KMS-11 (cell line): Measurements from ENCODE around the gene ZSCAN10.

ENCODE experiments used
- H2AFZ ChIP-seq: fragments of 200-600 bp; sonication (generic); 2 replicates; pipeline ENCODE4 v1.6.1; 2016; ENCODE audit warnings: antibody characterized with exemption, mixed run types, low read depth
- H3K27ac ChIP-seq: fragments of 200-600 bp; sonication (generic); 2 replicates; pipeline ENCODE4 v1.6.1; 2016; ENCODE audit warnings: mild to moderate bottlenecking, mixed run types
- H3K27me3 ChIP-seq: fragments of 200-600 bp; sonication (generic); 2 replicates; pipeline ENCODE4 v1.6.1; 2017; ENCODE audit warnings: mild to moderate bottlenecking, low read depth, mixed run types, moderate library complexity; ENCODE audit not compliant: insufficient read depth
- H3K36me3 ChIP-seq: fragments of 200-600 bp; sonication (generic); 2 replicates; pipeline ENCODE4 v1.6.1; 2017; ENCODE audit warnings: mild to moderate bottlenecking, mixed run types; ENCODE audit not compliant: insufficient read depth
- H3K4me1 ChIP-seq: fragments of 200-600 bp; sonication (generic); 2 replicates; pipeline ENCODE4 v1.6.1; 2016; ENCODE audit warnings: mild to moderate bottlenecking, low read depth, mixed run types; ENCODE audit not compliant: poor library complexity, severe bottlenecking
- H3K4me2 ChIP-seq: fragments of 200-600 bp; sonication (generic); 2 replicates; pipeline ENCODE4 v1.7.0; 2016; ENCODE audit warnings: mild to moderate bottlenecking, mixed run types
- H3K4me3 ChIP-seq: fragments of 200-600 bp; sonication (generic); IDR thresholded peaks from 2 replicates; pipeline ENCODE4 v1.6.1; 2017; ENCODE audit warnings: low read depth, low read length, mixed read lengths; ENCODE audit not compliant: insufficient read depth
- H3K79me2 ChIP-seq: fragments of 200-600 bp; sonication (generic); 2 replicates; pipeline ENCODE4 v1.6.1; 2016; ENCODE audit warnings: low read depth, mixed run types; ENCODE audit not compliant: insufficient read depth
- H3K9ac ChIP-seq: fragments of 200-600 bp; sonication (generic); 2 replicates; pipeline ENCODE4 v1.6.1; 2016; ENCODE audit warnings: mild to moderate bottlenecking, mixed run types
- H4K20me1 ChIP-seq: fragments of 200-600 bp; sonication (generic); 2 replicates; pipeline ENCODE4 v1.6.1; 2016; ENCODE audit warnings: mild to moderate bottlenecking, mixed run types; ENCODE audit not compliant: insufficient read depth
- TF ChIP-seq, protein P1 (sequence below): fragments of 200-600 bp; sonication (generic); conservative IDR thresholded peaks from 2 replicates; pipeline ENCODE4 v1.6.1; 2017; ENCODE audit warnings: low read depth, mild to moderate bottlenecking, antibody characterized with exemption, low read length, moderate library complexity, mixed read lengths

The ZSCAN10 gene

DNA sequence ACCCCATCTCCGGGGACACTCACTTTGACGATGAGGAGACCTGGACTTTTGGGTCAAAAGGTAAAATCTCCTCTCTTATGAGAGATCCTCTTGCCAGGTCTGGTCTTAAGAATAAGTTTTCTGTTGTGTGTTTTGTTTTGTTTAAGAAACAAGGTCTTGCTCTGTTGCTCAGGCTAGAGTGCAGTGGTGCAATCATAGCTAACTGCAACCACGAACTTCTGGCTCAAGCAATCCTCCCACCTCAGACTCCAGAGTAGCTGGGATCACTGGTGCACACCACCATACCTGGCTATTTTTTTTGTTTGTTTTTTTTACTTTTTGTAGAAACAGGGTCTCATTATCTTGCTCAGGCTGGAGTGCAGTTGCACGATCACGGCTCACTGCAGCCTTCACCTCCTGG is 48.6 kb downstream of the ZSCAN10 start:
- H3K4me1 ChIP-seq, result no peaks in the 10 kb centered on the region
- no peaks in the 10 kb centered on the region for H3K79me2 ChIP-seq
- H3K4me2 ChIP-seq, result no peak overlapping the region
- peaks cover 34% of the 10 kb centered on the region for H3K27me3 ChIP-seq
- H3K4me3 ChIP-seq, result no peak overlapping the region
- H3K9ac ChIP-seq, result no peak overlapping the region
- H3K27ac ChIP-seq, result no peak overlapping the region
- no peaks in the 10 kb centered on the region for H3K36me3 ChIP-seq
- TF ChIP-seq, protein P1, sequence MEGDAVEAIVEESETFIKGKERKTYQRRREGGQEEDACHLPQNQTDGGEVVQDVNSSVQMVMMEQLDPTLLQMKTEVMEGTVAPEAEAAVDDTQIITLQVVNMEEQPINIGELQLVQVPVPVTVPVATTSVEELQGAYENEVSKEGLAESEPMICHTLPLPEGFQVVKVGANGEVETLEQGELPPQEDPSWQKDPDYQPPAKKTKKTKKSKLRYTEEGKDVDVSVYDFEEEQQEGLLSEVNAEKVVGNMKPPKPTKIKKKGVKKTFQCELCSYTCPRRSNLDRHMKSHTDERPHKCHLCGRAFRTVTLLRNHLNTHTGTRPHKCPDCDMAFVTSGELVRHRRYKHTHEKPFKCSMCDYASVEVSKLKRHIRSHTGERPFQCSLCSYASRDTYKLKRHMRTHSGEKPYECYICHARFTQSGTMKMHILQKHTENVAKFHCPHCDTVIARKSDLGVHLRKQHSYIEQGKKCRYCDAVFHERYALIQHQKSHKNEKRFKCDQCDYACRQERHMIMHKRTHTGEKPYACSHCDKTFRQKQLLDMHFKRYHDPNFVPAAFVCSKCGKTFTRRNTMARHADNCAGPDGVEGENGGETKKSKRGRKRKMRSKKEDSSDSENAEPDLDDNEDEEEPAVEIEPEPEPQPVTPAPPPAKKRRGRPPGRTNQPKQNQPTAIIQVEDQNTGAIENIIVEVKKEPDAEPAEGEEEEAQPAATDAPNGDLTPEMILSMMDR, result no peak
- no peak overlapping the region for H2AFZ ChIP-seq
- no peaks in the 10 kb centered on the region for H4K20me1 ChIP-seq

DNA sequence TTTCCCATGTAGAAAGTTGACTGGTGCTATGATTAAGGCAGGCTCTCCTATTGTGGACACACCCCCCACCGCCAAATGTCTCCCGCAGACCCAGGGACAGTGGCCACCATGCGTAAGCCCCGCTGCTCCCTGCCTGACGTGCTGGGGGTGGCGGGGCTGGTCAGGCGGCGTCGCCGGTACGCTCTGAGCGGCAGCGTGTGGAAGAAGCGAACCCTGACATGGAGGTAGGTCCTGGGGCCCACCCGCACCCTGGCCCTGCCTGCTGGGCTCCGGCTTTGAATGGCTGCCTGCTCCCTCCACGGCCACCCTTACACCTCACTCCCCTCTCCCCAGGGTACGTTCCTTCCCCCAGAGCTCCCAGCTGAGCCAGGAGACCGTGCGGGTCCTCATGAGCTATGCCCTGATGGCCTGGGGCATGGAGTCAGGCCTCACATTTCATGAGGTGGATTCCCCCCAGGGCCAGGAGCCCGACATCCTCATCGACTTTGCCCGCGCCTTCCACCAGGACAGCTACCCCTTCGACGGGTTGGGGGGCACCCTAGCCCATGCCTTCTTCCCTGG is 49.1 kb downstream of the ZSCAN10 start:
- TF ChIP-seq, protein P1, result no peak

DNA sequence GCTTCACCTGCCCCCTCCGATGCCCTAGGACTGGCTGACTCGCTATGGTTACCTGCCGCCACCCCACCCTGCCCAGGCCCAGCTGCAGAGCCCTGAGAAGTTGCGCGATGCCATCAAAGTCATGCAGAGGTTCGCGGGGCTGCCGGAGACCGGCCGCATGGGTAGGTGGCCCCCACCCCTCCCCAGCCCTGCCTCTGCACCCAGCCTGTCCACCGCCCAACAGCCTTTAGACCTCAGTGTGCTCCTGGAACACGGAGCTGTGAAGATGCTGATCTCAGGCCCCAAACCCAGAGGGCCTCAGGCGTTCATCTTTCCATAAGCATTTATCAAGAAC is 51.7 kb downstream of the ZSCAN10 start:
- no peaks in the 10 kb centered on the region for H3K36me3 ChIP-seq
- H3K4me1 ChIP-seq, result no peaks in the 10 kb centered on the region
- H2AFZ ChIP-seq, result no peak overlapping the region
- no peak overlapping the region for H3K4me2 ChIP-seq
- TF ChIP-seq, protein P1, result no peak
- no peak overlapping the region for H3K4me3 ChIP-seq
- H4K20me1 ChIP-seq, result no peaks in the 10 kb centered on the region
- no peaks in the 10 kb centered on the region for H3K79me2 ChIP-seq
- H3K27me3 ChIP-seq, result peaks cover 61% of the 10 kb centered on the region
- no peak overlapping the region for H3K9ac ChIP-seq
- no peak overlapping the region for H3K27ac ChIP-seq

More for the DNA sequence above, 49.1 kb downstream of the ZSCAN10 start:
- Histone ChIP-seq H3K27ac (no peak overlapping the region), H3K9ac (no peak overlapping the region), H4K20me1 (no peaks in the 10 kb centered on the region), H3K4me1 (no peaks in the 10 kb centered on the region), H3K27me3 (peaks cover 38% of the 10 kb centered on the region), H3K79me2 (no peaks in the 10 kb centered on the region), H2AFZ (no peak overlapping the region), H3K4me2 (no peak overlapping the region), H3K4me3 (no peak overlapping the region), H3K36me3 (no peaks in the 10 kb centered on the region)

DNA sequence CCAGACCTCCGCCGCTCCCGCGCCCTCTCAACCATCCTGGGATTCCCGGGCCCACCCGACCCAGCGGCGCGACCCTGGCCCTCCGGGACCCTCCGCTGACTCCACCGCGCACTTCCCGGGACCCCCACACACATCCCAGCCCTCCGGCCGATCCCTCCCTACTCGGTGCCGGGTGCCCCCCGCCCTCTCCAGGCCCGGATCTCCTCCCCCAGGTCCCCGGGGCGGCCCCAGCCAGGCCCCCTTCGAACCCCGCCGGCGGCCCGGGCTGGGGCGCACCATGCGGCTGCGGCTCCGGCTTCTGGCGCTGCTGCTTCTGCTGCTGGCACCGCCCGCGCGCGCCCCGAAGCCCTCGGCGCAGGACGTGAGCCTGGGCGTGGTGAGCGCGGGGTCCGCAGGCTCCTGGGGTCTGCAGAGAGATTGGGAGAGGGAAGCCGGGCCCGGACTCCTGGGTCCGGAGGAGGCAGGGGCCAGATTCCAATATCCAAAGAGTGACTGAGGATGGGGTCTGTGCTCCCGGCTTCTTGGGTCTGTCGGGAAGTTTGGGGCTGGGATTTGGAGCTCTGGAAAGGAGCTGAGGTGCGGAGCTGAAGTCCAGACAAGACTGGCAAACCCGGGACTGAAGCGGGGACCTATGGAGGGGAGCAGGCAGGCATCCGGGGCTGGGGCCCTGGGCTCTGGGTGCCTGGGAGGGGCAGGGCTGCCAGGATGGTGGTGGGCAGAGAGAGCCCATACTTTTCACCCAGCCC is 52.3 kb downstream of the ZSCAN10 start:
- H3K9ac ChIP-seq, result no peak overlapping the region
- no peak overlapping the region for H2AFZ ChIP-seq
- H3K36me3 ChIP-seq, result no peaks in the 10 kb centered on the region
- no peaks in the 10 kb centered on the region for H4K20me1 ChIP-seq
- H3K4me3 ChIP-seq, result no peak overlapping the region
- TF ChIP-seq, protein P1, result no peak
- H3K27me3 ChIP-seq, result peaks cover 66% of the 10 kb centered on the region
- no peaks in the 10 kb centered on the region for H3K79me2 ChIP-seq
- no peaks in the 10 kb centered on the region for H3K4me1 ChIP-seq
- no peak overlapping the region for H3K27ac ChIP-seq
- no peak overlapping the region for H3K4me2 ChIP-seq
